AG04450 (cell line): Measurements from ENCODE around the gene SNED1. TPM values are rescaled to one million over a fixed set of nuclear protein-coding genes. Genes with fewer than 3 reads are reported as not detected.

Source experiments
- CTCF ChIA-PET: fragments of 300-600, 350-600 bp; formaldehyde crosslinking; extraction: SDS; loops from one replicate; lab custom pipeline; 2022; ENCODE audit warnings: antibody characterized with exemption, inconsistent platforms; lab: Charles Lee
- POLR2A ChIA-PET: fragments of 350-600 bp; formaldehyde crosslinking; extraction: SDS; loops from one replicate; lab custom pipeline; 2021; ENCODE audit warnings: antibody characterized with exemption, inconsistent platforms; lab: Yijun Ruan, JAX
- DNase-seq: peaks from one replicate; pipeline ENCODE4 v3.0.0-alpha.2; 2011; ENCODE audit warnings: low read depth, low spot score
- H3K27ac ChIP-seq: one replicate; pipeline ENCODE4 v1.5.1; 2012; ENCODE audit warnings: low read depth, low read length, control low read depth
- H3K27me3 ChIP-seq: one replicate; pipeline ENCODE4 v1.6.0; 2012; ENCODE audit warnings: low read length; ENCODE audit not compliant: control insufficient read depth, insufficient read depth
- H3K4me3 ChIP-seq: 2 replicates; pipeline ENCODE4 v1.5.1; 2011; ENCODE audit warnings: mild to moderate bottlenecking, low read depth, low read length, control low read depth
- H3K9me3 ChIP-seq: 2 replicates; pipeline ENCODE4 v1.5.1; 2012; ENCODE audit warnings: low read length; ENCODE audit not compliant: control insufficient read depth, insufficient read depth
- CTCF ChIP-seq: IDR thresholded peaks from 2 replicates; pipeline ENCODE4 v1.5.1; 2011; ENCODE audit warnings: low read depth, low read length, control low read depth, inconsistent platforms
- polyA plus RNA-seq: library from polyadenylated mRNA; depleted of rRNA; stranded (reverse); fragments of >200 nt; gene quantifications from 2 replicates; pipeline ENCODE4 v1.2.3, GENCODE V29; 2011

The SNED1 gene
- polyA plus RNA-seq, 1 experiment, result 1.6 TPM

- Histone ChIP-seq H3K27ac (no peak overlapping the region), H3K4me3 (no peak overlapping the region), H3K27me3 (no peaks in the 10 kb centered on the region), H3K9me3 (no peaks in the 10 kb centered on the region; the same call in 1 of the 2 replicates)
- no peak for DNase-seq
- POLR2A ChIA-PET, result no interaction called here
- no peak for TF ChIP-seq CTCF
- CTCF ChIA-PET, result interaction anchor here (0.9 kb wide), 1 partner anchor 199 kb away, joined by 3 read pairs; no protein-coding TSS in a partner anchor
Observed at GRCh38 chr2:241050624-241051577, 52.5 kb downstream of the SNED1 start.

- TF ChIP-seq CTCF, result no peak
- POLR2A ChIA-PET, result no interaction called here
- H3K4me3 ChIP-seq, result no peak overlapping the region
Observed at GRCh38 chr2:241051578-241052487, 53.4 kb downstream of the SNED1 start.

GRCh38 chr2:241052677-241053360 is 54.4 kb downstream of the SNED1 start:
- CTCF ChIA-PET, result no interaction called here
- Histone ChIP-seq H3K27ac (no peak overlapping the region), H3K27me3 (no peaks in the 10 kb centered on the region), H3K4me3 (no peak overlapping the region), H3K9me3 (no peaks in the 10 kb centered on the region; the same call in 1 of the 2 replicates)
- POLR2A ChIA-PET, result no interaction called here
- DNase-seq, result no peak
- no peak for TF ChIP-seq CTCF

More at GRCh38 chr2:241051578-241052487, 53.4 kb downstream of the SNED1 start:
- DNase-seq, result no peak
- no peak overlapping the region for H3K27ac ChIP-seq
- H3K27me3 ChIP-seq, result no peaks in the 10 kb centered on the region
- CTCF ChIA-PET, result interaction anchor here (0.9 kb wide), 1 partner anchor 200 kb away, joined by 3 read pairs; no protein-coding TSS in a partner anchor
- H3K9me3 ChIP-seq, result no peaks in the 10 kb centered on the region; the same call in 1 of the 2 replicates

- H3K4me3 ChIP-seq, result no peak overlapping the region
- POLR2A ChIA-PET, result no interaction called here
- no peaks in the 10 kb centered on the region for H3K27me3 ChIP-seq
- DNase-seq, result no peak
- CTCF ChIA-PET, result no interaction called here
- no peak overlapping the region for H3K27ac ChIP-seq
- no peaks in the 10 kb centered on the region; the same call in 1 of the 2 replicates for H3K9me3 ChIP-seq
- TF ChIP-seq CTCF, result no peak
Observed at GRCh38 chr2:241053576-241054251, 55.3 kb downstream of the SNED1 start.
